G401.6 (cell line): ENCODE data around the gene CAMK2B.

Experiments
- FAIRE-seq: peaks from 2 replicates; lab custom pipeline; 2012; peaks lifted over from hg19 to GRCh38; lab: Jason Lieb, UNC

Gene CAMK2B

DNA sequence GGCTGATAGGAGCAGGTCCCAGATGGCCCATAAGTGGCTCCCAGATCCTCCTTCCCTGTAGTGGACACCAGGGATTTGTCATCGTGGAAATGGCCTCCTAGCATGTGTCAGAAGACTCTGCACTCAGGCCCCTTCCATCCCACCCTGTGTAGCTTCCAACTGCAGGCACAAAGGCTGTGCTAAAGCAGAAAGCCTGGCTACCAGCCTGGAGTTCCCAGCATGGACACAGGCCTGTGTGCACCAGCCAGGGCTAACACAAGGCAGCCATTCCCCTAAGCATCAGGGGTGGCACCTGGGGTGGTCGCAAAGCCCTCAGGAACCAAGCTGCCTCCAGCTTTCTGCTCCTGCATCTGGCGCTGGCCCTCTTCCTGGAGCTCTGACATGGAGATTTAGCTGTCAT is 4.5 kb upstream of the CAMK2B start:
- no peak for FAIRE-seq

DNA sequence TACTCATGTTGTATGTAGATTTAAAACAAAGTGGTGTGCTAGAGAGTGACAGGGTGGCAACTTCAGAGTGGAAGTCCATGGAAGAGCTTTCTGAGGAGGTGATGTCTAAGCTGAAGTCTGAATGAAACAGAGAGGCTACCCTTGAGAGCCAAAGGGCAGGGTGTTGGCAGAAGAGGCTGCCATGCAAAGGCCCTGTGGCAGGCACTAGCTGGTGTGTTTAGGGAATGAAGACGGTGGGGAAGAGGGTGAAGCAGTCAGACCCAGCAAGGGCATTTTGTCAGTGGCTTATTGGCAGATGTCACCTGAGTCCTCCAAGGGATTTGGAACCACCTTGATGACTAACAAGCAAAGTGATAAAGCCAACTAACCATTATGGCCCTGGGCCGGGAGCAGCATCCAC is 3.7 kb upstream of the CAMK2B start:
- FAIRE-seq: no peak

DNA sequence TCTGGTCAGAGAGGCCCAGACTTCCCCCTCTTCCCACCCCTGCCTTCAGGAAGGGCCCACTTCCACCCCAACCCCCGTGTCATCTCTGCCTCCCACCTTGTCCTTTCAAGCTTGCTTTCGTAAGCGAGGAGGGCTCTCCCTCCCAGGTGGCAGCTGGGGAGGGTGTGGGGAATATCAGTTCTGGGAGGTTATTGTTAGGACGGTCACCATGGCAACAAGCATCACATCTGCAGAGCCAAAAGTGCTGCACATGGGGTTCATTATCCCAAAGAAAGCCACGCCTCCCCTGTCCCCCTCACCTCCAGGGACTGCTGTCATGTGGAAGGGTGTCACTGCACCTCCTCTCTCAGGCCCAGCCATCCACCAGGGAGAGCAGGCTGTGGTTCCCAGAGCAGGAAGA is 2.6 kb upstream of the CAMK2B start:
- FAIRE-seq: no peak

DNA sequence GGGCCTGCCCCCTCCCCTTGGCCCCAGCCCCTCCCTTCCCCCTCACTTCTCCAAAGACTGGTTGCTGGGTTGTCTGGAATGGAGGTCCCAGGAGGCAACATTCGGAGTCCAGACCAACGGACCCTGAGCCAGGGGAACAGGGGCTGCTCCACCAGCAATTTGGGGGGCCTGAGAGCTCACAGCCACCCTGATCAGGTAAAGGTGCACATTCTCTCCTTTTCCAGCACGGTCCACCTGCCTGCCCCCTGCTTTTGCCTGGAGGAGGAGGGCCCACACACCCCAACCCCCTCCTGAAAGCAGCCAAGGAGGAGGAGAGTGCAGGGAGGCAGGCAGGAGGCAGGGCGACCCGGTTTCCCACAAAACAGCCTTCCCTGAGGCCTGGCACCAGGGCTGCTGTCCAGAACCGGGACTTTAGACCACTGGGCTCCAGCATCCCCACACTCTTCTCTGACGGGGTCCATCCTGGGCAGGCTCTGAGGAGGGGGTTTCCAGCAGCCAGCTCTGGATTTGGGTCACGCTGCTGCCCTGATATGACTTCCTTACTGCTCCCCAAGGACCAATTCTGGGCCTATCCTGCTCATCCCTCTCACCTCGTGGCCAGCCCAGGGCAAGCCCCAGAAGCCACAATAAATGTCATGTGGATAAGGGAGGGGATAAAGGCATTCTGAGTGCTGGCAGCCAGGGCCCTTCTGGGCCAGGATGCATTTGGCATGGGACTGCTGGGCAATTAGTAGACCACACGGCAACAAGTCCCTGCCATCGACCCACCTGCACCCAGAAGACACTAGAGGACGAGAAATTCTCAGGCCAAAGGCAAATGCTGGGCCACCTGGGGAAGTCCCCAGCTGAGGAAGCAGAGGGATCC is 1.1 kb upstream of the CAMK2B start:
- FAIRE-seq: no peak

DNA sequence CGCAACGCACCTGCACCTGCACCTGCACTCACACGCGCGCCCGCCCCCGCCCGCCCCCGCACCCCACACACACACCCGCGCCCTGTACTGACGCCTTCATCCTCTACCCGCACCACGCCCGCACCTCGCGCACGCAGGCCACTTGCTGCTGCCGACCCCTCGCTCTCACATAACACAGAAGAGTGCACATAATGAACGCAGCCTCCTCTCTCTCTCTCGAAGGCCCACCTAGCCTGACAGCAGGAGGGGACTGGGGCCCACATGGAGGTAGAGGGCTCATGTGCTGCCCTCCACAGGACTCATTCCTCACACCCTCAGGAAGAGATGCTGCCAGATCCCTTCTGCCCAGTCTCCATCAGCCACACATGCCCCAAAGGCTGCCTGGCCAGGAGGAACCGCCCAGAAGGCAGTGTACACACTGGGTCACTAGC is 432 bp upstream of the CAMK2B start:
- FAIRE-seq: no peak

DNA sequence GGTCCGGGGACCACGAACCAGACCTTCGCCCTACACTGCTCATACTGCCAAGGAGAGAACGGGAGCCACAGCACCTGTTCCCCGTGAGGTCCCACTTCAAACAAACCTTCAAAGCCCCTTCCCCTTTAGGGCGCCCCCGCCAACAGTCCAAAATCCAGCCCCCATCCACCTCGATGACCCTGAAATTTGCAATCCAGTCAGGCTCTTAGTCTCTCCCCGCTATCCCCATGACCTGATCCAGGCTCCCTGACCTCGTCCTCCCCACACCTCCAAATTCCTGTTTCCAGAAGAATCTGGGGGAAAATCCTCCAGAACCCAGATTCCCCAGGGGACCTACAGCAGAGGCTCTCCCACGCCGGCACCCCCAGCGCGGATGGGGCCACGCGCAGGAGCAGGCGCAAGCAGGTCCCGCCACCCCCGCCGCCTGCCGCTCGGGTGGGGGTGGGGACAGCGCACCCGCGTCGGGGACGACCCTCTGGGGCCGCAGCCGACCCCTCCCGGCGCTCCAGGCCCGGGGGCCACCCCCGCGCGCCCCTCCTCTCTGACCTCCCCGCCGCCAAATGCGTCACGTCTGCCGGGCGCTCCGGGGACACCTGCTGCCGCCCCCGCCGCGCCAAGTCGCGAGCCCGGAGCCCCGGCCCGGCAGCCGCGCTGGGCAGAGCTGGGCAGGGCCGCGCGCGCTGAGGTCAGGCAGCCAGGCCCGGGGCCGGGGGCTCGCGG is 753 bp downstream of the CAMK2B start:
- FAIRE-seq: no peak

DNA sequence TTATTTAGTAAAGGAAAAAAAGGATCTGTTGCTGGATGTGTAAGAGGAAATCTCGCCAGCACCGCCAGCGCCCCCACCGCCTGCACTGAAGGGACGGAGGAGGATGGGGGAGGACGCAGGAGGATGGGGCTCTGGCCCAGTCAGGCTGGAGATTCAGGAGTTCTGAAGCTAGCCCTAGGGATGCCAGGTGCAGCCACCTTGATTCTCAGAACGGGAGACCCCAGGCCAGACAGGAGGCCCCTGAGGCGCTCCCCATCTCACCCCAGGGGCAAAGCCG is 1.3 kb downstream of the CAMK2B start:
- FAIRE-seq: no peak

DNA sequence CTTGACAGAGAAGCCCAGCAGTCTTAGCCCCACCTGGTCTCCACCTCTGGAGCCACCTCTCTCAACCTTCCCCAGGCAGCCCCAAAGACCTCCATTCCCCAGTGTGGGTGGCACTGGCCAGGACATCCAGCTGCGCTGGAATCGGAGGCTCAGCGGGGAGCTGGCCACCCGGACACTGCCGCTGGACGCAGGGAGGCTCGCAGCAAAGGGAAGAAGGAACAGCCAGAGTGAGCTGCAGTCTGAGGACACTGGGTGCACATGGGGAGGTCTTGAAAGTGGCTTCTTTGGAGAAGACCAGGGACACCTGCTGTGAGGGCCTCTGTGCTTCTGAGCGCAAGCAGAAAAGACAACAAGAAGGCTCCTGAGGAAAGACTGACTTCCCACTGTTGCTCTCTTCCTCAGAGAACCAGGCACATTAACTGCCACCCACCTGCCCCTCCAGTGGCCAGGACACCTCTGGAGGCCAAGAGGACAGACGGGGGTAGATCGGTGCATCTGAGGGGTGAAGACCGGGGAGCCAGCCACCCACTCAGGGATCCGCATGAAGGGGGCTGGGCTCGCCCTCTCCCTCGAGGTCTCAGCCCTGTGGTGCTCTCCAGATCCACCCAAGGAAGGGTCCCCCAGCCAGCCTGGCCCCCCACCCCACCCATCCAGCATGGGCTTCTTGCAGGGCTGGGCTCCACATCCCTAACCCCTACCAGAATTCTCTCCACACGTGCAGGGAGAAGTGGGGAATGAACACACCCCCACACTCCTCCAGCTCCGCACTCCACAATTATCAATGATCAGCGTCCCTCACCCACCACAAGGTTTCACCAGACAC is 1.8 kb downstream of the CAMK2B start:
- no peak for FAIRE-seq

DNA sequence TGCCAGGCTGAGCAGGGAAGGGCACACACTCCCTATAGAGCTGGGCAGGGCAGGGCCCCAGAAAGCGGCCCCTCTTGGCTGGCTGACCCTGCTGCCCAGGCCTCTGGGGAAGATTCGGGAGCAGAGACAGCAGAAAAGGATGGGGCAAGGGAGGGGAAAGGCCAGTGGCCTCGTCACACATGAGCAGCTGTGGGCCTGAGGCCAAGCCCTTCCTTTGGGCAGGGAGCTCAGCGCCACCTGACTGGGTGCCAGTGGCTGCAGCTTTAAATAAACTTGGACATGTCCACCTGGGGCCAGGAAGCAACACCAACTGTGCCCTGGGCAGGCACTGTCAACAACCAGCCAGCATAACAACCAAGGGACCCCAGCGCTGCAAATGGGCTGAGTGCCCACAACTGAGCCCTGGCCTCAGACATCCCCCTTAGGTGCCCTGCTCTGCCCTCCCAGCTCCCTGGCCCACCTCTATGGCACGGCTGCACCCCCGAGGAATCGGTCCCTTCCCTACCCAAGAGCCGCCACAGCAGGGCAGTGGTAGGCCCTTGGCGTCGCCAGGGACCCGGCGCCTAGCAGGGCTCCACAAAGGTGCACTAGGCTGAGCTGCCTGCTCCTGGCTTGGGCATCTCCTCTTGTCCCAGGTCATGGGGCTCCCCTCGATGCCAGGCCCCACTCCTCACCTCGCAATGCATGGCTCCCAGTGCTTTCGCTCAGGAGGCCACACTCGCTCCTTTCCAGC is 2.6 kb downstream of the CAMK2B start:
- no peak for FAIRE-seq

DNA sequence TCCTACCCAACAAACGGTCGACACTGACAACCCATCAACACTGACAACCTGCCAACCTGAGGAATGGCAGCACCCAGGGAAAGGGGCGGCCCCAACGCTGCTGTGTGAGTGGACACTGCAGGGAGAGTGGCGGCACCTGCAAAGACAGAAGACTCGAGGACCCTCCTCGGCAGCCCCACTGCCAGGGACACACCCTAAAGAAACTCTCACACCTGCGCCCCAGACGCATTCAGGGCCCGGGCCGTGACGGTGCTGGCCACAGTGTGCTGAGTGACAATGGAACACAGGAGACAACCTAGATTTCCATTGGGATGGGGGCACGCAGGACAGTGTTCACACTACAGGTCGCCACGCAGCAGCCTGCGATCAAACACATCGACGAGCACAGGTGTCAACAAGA is 3.6 kb downstream of the CAMK2B start:
- FAIRE-seq: no peak

DNA sequence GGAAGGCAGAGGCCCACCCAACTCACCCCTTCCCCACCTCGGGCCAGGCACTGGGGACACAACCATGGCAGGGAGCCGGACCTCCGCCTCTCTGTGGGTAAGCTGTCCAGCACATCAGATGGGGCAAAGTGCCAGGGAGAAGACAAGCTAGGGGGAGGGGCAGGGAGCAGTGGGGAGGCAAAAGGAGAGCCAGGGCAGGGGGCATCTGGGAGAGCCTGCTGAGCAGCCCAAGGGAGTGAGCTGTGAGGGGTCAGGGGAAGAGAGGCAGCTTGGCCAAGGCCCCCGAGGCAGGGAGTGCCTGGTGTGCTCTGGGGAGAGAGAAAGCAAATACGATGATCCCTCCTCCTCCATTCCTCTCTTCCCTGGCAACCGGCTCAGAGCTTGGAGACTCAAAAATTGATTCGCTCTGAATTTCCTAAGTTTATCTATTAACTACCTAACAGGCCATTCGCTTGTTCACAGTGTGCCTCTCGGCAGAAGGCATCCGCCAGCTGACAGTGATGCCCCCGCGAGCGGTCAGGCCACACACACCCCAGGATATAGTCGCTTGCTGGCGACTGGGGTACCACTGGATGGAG is 4.5 kb downstream of the CAMK2B start:
- no peak for FAIRE-seq

DNA sequence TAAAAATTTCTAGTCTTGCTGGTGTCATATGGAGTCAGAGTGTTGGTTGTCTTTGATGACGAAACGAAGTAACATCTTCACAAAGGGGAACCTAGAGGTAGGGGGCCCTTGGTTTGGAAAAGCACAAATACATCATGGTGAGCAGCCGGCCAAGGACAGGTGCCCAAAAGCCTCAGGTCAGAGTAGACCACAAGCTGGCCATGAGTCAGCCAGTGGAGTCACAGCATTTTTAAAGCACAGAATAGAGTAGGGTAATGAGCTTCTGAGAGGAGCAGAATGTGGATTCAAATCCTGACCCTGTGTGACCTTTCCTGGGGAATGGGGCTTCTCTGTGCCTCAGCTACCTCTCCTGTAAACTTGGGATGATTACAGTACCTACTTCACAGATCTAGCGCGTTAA is 5.3 kb downstream of the CAMK2B start:
- no peak for FAIRE-seq

DNA sequence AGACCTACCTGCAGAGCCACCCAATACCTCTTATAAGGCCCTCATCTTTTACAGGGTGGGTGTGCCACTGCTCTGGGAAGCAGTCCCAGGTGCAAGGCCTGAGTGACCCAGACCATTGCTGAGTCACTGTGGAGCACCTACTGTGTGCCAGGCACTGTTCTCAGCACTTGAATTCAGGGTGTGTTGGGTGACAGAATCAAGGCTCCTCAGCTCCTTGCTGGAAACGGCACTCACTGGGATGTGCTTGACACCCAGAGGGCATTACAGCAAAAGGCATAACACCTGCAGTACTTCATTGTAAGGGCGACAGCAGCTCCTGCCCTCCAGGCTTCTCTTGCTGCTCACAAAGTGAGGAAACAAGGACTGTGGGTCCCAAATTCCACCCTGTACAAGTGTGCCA is 7.1 kb downstream of the CAMK2B start:
- FAIRE-seq: no peak

DNA sequence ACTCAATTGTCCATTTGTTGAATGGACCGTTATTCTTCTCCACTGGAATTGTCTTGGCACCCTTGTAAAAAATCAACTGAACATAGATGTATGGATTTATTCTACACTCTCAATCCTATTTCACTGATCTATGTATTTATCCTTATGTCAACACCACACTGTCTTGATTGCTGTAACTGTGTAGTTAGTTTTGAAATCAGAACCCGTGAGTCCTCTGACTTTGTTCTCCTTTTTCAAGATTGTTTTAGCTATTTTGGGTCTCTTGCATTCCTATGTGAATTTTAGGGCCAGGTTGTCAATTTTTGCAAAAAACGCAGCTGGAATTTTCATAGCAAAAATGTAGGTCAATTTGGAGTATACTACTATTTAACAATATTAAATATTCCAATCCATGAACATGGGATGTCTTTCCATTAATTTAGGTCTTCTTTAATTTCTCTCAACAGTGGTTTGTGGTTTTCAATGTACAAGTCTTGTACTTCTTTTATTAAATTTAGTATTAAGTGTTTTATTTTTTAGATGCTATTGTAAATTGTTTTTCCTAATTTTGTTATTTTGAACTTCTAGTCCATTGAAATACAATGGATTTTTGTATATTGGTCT is 10.0 kb downstream of the CAMK2B start:
- peak; percentile 47 for FAIRE-seq

DNA sequence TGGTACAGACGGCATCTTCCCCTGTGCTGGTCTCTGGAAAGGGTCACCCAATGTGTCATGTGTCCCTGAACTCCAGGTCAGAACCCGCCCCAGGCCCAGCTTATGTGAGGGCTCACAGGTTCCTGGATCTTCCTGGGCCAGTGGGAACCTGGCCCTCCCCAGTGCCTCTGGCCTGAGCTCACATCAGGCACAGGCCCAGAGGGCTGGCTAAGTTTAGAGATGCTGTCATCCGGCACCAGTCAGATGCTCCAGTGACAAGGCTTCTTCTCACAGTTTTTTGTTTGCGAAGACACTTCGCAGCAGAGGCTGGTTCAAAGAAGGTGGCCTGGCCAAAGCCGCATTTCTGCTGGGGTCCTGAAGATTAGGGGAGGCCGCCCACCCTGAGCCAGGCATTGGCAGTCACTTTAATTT is 11.8 kb downstream of the CAMK2B start:
- FAIRE-seq: no peak

DNA sequence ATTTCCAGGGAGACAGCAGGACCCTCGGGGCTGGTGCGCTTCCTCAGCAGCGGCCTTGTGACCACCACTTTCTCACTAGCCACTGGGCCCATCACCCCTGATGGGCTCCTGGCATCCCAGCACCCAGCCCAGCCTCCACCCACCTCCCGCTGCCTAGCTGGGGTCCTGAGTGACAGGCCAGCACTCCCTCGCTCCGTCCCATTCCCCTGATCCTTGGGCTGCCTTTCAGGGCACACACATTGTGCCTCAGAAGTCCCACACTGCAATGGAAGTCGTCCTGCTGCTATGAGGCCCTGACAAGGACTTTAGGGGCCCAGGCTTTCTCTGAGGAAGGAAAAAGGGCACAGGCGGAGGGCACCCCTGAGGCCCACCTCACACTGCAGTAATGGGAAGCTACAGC is 12.4 kb downstream of the CAMK2B start:
- no peak for FAIRE-seq

DNA sequence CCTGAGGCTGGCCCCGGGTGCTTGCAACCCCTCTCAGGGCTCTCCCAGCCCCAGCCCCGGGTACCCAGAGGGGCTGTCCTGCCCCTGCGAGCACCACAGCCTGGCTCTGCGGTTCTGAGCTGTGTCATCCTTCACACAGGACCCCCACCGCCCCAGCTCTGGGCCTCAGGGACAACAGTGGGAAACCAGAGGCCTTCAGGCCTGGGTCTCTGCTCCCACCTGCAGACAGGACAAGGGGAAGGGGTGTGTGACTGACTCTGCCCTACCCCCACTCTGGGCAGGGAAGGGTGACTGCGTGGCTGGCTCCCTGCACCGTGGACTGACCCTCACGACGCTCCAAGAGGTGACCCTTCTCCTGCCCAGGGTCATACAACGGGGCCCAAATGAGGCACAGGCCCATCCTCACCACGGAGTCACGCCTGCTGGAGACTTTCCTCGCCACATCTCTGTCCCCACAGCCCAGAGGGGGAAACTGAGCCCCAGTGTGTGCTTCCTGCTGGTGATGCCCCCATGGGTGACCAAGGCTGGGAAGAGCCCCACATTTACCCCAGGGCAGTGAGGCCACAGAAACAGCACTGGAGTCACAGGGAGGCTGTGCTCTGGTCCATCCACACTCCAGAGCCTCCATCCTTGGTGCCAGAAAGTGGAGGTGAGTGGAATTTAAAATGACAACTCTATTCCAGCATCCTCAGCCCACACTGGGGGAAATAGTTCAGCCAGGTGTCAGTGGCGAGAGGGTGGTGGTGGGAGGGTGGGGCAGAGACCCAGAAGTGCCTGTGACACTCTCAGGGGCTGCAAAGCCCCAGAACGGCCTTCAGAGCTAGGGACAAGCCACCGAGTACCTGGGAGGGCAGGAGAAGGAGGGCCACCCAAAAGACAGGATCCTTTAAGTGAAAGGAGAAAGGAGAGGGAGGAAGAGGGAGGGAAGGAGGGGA is 13.6 kb downstream of the CAMK2B start:
- FAIRE-seq: no peak

DNA sequence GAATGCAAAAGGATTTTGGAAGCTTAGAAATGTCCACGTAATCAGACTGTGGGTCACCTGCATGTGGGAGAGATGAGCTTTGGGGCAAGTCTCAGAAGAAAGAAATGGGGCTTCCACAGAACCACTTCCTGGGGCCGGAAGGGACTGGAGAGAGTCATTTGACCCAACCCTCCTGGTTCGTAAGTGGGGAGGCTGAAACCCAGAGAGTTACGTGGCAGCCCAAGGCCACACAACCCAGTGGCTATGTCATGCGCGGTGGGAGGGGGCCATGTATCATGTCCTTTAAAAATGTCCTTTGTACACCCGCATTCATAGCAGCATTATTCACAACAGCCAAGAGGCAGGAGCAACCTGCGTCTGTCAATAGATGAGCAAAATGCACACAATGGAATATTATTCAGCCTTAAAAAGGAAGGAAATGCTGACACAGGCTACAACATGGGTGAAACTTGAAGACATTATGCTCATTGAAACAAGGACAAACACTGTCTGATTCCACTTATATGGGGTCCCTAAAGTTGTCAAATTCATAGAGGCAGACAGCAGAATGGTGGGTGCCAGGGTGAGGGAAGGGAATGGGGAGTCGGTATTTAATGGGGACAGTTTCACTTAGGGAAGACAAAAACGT is 15.1 kb downstream of the CAMK2B start:
- FAIRE-seq: no peak

DNA sequence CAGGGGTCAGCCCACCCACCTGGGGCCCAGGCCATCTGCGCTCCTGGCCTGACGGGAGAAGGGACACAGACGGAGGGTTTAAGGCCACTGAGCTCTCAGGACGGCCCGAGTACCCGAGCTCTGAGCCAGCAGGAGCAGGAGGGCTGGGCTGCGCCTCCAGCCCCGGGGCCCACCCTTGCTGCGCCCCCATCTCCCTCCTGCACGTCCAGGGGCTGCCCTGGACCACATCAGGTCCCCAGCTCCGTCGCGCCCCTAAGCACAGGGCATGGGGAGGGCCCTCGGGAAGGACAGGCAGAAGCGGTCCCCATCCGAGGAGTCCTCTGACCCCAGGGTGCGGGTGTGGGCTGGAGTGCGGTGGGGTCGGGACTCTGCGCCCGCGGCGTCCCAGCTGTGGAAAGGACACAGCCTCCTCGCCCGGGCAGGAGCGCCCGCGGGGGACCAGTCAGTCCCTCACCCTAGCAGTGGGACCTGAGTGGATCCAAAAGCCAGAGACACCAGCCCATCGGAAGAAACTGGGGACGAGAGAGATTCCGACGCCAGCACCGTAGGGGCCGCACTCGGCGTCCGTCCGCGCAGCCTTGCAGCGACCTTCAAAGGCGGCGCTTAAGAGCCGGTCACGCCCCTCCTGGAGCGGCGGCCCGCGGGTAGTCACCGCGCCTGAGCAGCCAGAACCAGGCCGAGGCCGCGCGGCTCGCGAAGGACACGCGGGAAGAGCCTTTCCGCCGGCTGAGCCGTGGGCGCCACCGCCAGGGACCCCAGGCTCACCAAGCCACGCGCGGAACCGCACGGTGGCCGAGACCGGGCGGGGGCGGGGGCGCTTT is 15.9 kb downstream of the CAMK2B start:
- FAIRE-seq: no peak
